Measurements from ENCODE around the gene UFC1. TPM values are rescaled to one million over a fixed set of nuclear protein-coding genes. Genes with fewer than 3 reads are reported as not detected.

The UFC1 gene
- total and polyA plus RNA-seq, 2 experiments from 2014 or later: 57.5 to 77.0 TPM

GRCh38 chr1:161172776-161173376 is 19.1 kb downstream of the UFC1 start:
- peaks cover 8% of the 10 kb centered on the region for H3K79me2 ChIP-seq (replicated peaks; ENCODE audit: insufficient read depth)
- H3F3A ChIP-seq (replicated peaks; ENCODE audit: low read depth): 0 out of 2 replicates have a peak, but pooled peaks cover 3% of the 10 kb centered on the region
- Mint-ChIP-seq H3K4me1 (peaks cover 10% of the 10 kb centered on the region), H3K9me3 (no peaks in the 10 kb centered on the region), H3K27ac (no peak overlapping the region), H3K4me3 (no peak overlapping the region; the same call in 2 of the 3 replicates), H3K36me3 (ENCODE audit: low read depth) (peaks cover 54% of the 10 kb centered on the region), H3K27me3 (ENCODE audit: insufficient read depth, low read depth, poor library complexity) (peaks cover 8% of the 10 kb centered on the region)
- no peak overlapping the region for H2AFZ ChIP-seq
- no peaks in the 10 kb centered on the region for H3K27me3 ChIP-seq (ENCODE audit: insufficient read depth)
- peaks cover 6% of the 10 kb centered on the region; the same call in 1 of the 2 replicates for H3K4me1 ChIP-seq (ENCODE audit: insufficient read depth)
- H3K4me3 ChIP-seq: no peak overlapping the region
- TF ChIP-seq EZH2phosphoT487 (IDR thresholded peaks at IDR 0.05; ENCODE audit: unreplicated experiment) (no peak), REST (IDR thresholded peaks at IDR 0.05; ENCODE audit: unreplicated experiment) (no peak)
- peaks cover 17% of the 10 kb centered on the region for H3K36me3 ChIP-seq (ENCODE audit: insufficient read depth)
- no peak overlapping the region for H3K4me2 ChIP-seq
- peaks cover 6% of the 10 kb centered on the region; the same call in 1 of the 2 replicates for H4K20me1 ChIP-seq (replicated peaks; ENCODE audit: insufficient read depth)
- H3K27ac ChIP-seq (ENCODE audit: low read depth): no peak overlapping the region
- ATAC-seq: no peak
- DNase-seq (ENCODE audit: low spot score): no peak
- H3K9me2 ChIP-seq (ENCODE audit: insufficient read depth): no peaks in the 10 kb centered on the region

GRCh38 chr1:161173711-161174110 is 19.9 kb downstream of the UFC1 start:
- H3K27ac ChIP-seq (ENCODE audit: low read depth): no peak overlapping the region
- no peak overlapping the region for H3K27ac Mint-ChIP-seq

More at GRCh38 chr1:161173711-161174110, 19.9 kb downstream of the UFC1 start:
- H3K9me2 ChIP-seq (ENCODE audit: insufficient read depth): no peaks in the 10 kb centered on the region
- 0 out of 2 replicates have a peak, but pooled peaks cover 3% of the 10 kb centered on the region for H3F3A ChIP-seq (replicated peaks; ENCODE audit: low read depth)
- Mint-ChIP-seq H3K27me3 (ENCODE audit: insufficient read depth, low read depth, poor library complexity) (peaks cover 6% of the 10 kb centered on the region), H3K36me3 (ENCODE audit: low read depth) (peaks cover 54% of the 10 kb centered on the region), H3K4me3 (no peak overlapping the region), H3K9me3 (no peaks in the 10 kb centered on the region), H3K4me1 (peaks cover 15% of the 10 kb centered on the region)
- DNase-seq (ENCODE audit: low spot score): no peak
- H3K79me2 ChIP-seq (replicated peaks; ENCODE audit: insufficient read depth): peaks cover 8% of the 10 kb centered on the region
- H2AFZ ChIP-seq: no peak overlapping the region
- H4K20me1 ChIP-seq (replicated peaks; ENCODE audit: insufficient read depth): peaks cover 6% of the 10 kb centered on the region; the same call in 1 of the 2 replicates
- H3K27me3 ChIP-seq (ENCODE audit: insufficient read depth): no peaks in the 10 kb centered on the region
- no peak for TF ChIP-seq CREB1 (CRISPR knock-in tag; IDR thresholded peaks at IDR 0.05; ENCODE audit: low read depth)
- no peak for TF ChIP-seq REST (IDR thresholded peaks at IDR 0.05; ENCODE audit: unreplicated experiment)
- no peak for TF ChIP-seq EZH2 (IDR thresholded peaks at IDR 0.05; ENCODE audit: low read depth, unreplicated experiment)
- TF ChIP-seq EZH2phosphoT487 (IDR thresholded peaks at IDR 0.05; ENCODE audit: unreplicated experiment): no peak
- no peak for TF ChIP-seq ZNF114 (CRISPR knock-in tag; IDR thresholded peaks at IDR 0.05)
- no peak for TF ChIP-seq JUNB (IDR thresholded peaks at IDR 0.05; ENCODE audit: unreplicated experiment)
- TF ChIP-seq ETS1 (IDR thresholded peaks at IDR 0.05): no peak
- TF ChIP-seq CTCF (conservative IDR thresholded peaks at IDR 0.05; ENCODE audit: low read depth in 2 of 2): no peak
- no peak for TF ChIP-seq ZNF331 (CRISPR knock-in tag; IDR thresholded peaks at IDR 0.05; ENCODE audit: low read depth)
- no peak for TF ChIP-seq NANOG (IDR thresholded peaks at IDR 0.05; ENCODE audit: borderline replicate concordance)
- no peak for TF ChIP-seq STAT1 (IDR thresholded peaks at IDR 0.05; ENCODE audit: unreplicated experiment)
- no peak overlapping the region for H3K4me3 ChIP-seq
- H3K36me3 ChIP-seq (ENCODE audit: insufficient read depth): peaks cover 17% of the 10 kb centered on the region
- no peak overlapping the region for H3K4me2 ChIP-seq
- no peak for ATAC-seq
- H3K4me1 ChIP-seq (ENCODE audit: insufficient read depth): peaks cover 15% of the 10 kb centered on the region; the same call in 1 of the 2 replicates
